ENCODE data around the gene TMEM135. TPM values are rescaled to one million over a fixed set of nuclear protein-coding genes. Genes with fewer than 3 reads are reported as not detected.
"Not testable (repeated sequence)": the region's sequence is repeated elsewhere in the genome, so short reads cannot be mapped to it uniquely, and the experiment has no call there.

Gene TMEM135
- total RNA-seq, 1 donor from 2014 or later: 33.9 TPM

DNA sequence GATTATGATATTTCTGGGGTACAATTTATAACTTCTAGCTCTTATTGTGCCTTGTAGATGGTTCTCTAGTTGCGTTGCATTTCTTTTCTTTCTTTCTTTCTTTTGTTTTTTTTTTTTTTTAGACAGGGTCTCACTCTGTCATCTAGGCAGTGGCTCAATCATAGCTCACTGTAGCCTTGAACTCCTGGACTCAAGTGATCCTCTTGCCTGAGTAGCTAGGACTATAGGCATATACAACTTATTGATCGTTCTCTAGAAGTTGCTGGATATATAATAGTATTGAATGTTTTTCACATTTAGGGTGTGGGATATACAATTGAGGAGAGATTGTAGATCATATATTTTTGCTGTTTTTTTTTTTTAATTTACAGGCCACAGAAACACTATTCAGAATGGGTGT lies 119.2 kb downstream of the TMEM135 start:
- no peak for DNase-seq (ENCODE audit: extremely low spot score, unreplicated experiment)
- H3K36me3 Mint-ChIP-seq: no peaks in the 10 kb centered on the region
- H3K9me3 Mint-ChIP-seq: no peaks in the 10 kb centered on the region
- no peaks in the 10 kb centered on the region for H3K4me1 Mint-ChIP-seq (ENCODE audit: unreplicated experiment)
- H3K4me3 Mint-ChIP-seq: no peak overlapping the region
- H3K27ac Mint-ChIP-seq: no peak overlapping the region
- TF ChIP-seq, protein P1, sequence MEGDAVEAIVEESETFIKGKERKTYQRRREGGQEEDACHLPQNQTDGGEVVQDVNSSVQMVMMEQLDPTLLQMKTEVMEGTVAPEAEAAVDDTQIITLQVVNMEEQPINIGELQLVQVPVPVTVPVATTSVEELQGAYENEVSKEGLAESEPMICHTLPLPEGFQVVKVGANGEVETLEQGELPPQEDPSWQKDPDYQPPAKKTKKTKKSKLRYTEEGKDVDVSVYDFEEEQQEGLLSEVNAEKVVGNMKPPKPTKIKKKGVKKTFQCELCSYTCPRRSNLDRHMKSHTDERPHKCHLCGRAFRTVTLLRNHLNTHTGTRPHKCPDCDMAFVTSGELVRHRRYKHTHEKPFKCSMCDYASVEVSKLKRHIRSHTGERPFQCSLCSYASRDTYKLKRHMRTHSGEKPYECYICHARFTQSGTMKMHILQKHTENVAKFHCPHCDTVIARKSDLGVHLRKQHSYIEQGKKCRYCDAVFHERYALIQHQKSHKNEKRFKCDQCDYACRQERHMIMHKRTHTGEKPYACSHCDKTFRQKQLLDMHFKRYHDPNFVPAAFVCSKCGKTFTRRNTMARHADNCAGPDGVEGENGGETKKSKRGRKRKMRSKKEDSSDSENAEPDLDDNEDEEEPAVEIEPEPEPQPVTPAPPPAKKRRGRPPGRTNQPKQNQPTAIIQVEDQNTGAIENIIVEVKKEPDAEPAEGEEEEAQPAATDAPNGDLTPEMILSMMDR (conservative IDR thresholded peaks at IDR 0.05): no peak
- H3K27me3 Mint-ChIP-seq: no peaks in the 10 kb centered on the region

DNA sequence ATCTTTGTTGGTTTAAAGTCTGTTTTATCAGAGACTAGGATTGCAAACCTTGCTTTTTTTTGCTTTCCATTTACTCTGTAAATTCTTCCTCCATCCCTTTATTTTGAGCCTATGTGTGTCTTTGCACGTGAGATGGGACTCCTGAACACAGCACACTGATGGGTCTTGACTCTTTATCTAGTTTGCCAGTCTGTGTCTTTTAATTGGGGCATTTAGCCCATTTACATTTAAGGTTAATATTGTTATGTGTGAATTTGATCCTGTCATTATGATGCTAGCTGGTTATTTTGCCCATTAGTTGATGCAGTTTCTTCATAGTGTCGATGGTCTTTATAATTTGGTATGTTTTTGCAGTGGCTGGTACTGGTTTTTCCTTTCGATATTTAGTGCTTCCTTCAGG lies 131.3 kb downstream of the TMEM135 start:
- not testable (repeated sequence) for H3K4me3 Mint-ChIP-seq; H3K4me1 Mint-ChIP-seq (ENCODE audit: unreplicated experiment); H3K27ac Mint-ChIP-seq; DNase-seq (ENCODE audit: extremely low spot score, unreplicated experiment); H3K27me3 Mint-ChIP-seq
- peaks cover 27% of the 10 kb centered on the region for H3K36me3 Mint-ChIP-seq
- H3K9me3 Mint-ChIP-seq: peaks cover 18% of the 10 kb centered on the region

DNA sequence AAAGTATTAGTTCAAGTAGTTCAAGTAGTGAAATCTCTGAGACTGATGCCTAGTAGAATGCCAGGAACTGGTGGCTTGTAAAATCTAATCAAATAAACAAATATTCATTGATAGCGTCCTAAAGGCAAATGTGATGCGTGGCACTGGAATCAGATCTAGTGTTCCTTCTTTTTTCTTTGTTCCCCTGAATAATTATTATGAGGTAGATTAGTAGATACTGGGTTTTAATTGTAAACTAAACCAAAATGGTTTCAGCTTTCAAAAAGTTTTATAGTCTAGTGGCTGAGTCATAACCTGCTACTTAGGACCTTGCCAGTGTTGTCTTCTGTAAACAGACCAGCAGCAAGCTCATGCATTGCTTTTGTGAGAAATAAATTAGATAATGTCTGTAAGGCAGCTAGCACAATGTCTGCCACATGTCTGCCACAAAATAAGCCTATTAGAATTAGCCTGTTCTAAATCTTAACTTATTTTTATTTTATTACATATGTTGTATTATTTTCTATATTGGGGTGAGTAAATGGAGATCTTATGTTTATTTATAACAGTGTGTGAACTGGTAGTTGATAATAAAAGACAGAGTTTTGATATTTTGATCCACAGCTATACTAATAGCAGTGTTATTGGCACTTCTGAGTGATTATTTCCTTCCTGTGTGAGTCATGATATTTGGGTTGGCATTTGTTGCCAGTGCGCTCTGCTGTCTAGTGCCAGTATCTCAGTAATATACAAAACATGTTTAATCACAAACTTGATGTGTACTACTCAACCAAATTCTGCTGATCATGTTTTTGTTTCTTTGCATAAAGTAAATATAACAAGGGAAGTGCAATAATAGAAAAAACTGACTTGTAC lies 135.7 kb downstream of the TMEM135 start:
- Mint-ChIP-seq H3K4me3 (no peak overlapping the region), H3K36me3 (peaks cover 17% of the 10 kb centered on the region), H3K9me3 (peaks cover 15% of the 10 kb centered on the region), H3K27me3 (no peaks in the 10 kb centered on the region), H3K27ac (no peak overlapping the region), H3K4me1 (ENCODE audit: unreplicated experiment) (no peaks in the 10 kb centered on the region)
- TF ChIP-seq, protein P1 (conservative IDR thresholded peaks at IDR 0.05): no peak
- no peak for DNase-seq (ENCODE audit: extremely low spot score, unreplicated experiment)

DNA sequence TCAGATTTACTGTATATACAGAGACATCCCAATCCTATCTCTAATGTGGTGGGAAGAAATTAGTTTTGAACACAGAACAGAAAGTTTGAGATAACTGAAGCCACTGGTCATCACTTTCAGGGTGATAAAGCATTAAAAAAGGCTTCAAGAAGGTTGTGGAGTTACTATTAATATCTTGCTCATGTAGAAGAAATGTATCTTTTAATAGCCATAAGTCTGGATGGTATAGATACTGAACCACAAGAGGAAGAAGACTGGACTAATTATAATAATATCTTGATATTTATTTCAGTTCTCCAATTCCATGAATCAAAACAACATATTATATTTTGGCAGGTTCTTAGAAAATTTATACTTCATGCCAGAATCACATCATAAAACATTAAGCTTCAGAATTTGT lies 137.1 kb downstream of the TMEM135 start:
- Mint-ChIP-seq H3K9me3 (peaks cover 2% of the 10 kb centered on the region), H3K27me3 (no peaks in the 10 kb centered on the region), H3K4me3 (no peak overlapping the region), H3K27ac (no peak overlapping the region), H3K36me3 (peaks cover 7% of the 10 kb centered on the region), H3K4me1 (ENCODE audit: unreplicated experiment) (no peaks in the 10 kb centered on the region)
- TF ChIP-seq, protein P1 (conservative IDR thresholded peaks at IDR 0.05): no peak
- DNase-seq (ENCODE audit: extremely low spot score, unreplicated experiment): no peak

DNA sequence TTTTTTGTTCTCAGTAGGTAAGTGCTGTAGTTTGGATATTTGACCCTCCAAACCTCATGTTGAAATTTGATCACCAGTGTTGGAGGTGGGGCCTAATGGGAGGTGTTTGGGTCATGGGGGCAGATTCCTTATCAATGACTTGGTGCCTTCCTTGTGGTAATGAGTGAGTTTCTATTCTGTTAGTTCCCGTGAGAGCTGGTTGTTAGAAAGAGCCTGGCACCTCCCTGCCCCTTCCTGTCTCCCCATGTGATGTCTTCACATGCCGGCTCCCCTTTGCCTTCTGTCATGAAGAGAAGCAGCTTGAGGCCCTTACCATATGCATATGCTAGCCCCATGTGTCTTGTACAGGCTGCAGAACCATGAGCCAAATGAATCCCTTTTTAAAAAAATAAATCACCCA lies 138.3 kb downstream of the TMEM135 start:
- no peaks in the 10 kb centered on the region for H3K27me3 Mint-ChIP-seq
- no peak overlapping the region for H3K27ac Mint-ChIP-seq
- peaks cover 8% of the 10 kb centered on the region for H3K36me3 Mint-ChIP-seq
- H3K9me3 Mint-ChIP-seq: no peaks in the 10 kb centered on the region
- H3K4me3 Mint-ChIP-seq: no peak overlapping the region
- DNase-seq (ENCODE audit: extremely low spot score, unreplicated experiment): no peak
- TF ChIP-seq, protein P1 (conservative IDR thresholded peaks at IDR 0.05): no peak
- no peaks in the 10 kb centered on the region for H3K4me1 Mint-ChIP-seq (ENCODE audit: unreplicated experiment)

DNA sequence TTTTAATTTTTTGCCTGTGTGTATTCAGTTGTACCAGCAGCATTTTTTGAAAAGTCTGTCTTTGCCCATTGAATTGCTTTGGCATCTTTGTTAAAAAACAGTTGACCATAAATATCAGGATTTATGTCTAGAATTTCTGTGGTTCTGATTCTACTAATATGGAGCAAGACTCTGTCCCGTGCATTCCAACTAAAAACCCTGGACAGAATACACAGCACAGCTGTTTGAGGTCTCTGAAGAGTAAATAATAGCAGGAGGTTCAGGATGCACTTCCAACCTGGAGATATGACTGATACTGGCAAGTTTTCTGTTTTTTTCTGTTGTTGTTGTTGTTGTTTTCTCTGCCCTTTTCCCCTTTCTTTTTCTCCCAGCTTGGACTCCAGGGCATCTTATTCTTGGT lies 141.9 kb downstream of the TMEM135 start:
- no peak overlapping the region for H3K27ac Mint-ChIP-seq
- TF ChIP-seq, protein P1 (conservative IDR thresholded peaks at IDR 0.05): no peak
- H3K36me3 Mint-ChIP-seq: peaks cover 12% of the 10 kb centered on the region
- no peaks in the 10 kb centered on the region for H3K27me3 Mint-ChIP-seq
- no peak for DNase-seq (ENCODE audit: extremely low spot score, unreplicated experiment)
- H3K9me3 Mint-ChIP-seq: no peaks in the 10 kb centered on the region
- H3K4me3 Mint-ChIP-seq: no peak overlapping the region
- H3K4me1 Mint-ChIP-seq (ENCODE audit: unreplicated experiment): no peaks in the 10 kb centered on the region

Measured in type B pancreatic cell (in vitro differentiated cells).